Upper lobe of left lung (tissue), 4 donors: ENCODE measurements around the gene CCBE1.
"Not testable (repeated sequence)": the region's sequence is repeated elsewhere in the genome, so short reads cannot be mapped to it uniquely, and the experiment has no call there.

Experiments used
- CTCF ChIP-seq, 6 experiments: fragments of 450-650 bp in 4 of 6; fragments of 200-600 bp in 2 of 6; sonication (generic) in 2 of 6; IDR thresholded peaks; one replicate each; pipeline ENCODE4 v1.5.1; 2016 to 2019; ENCODE audit warnings: antibody characterized with exemption in 6 of 6
- EP300 ChIP-seq, 4 donors: sonication (generic); formaldehyde crosslinking; IDR thresholded peaks; one replicate each; pipeline ENCODE4 v1.5.1; 2017; ENCODE audit warnings: antibody characterized with exemption in 4 of 4, control low read depth in 2 of 4
- POLR2A ChIP-seq, 4 donors: fragments of 450-650 bp; IDR thresholded peaks; one replicate each; pipeline ENCODE4 v1.5.1; 2016 to 2017; ENCODE audit warnings: antibody characterized with exemption in 4 of 4, mild to moderate bottlenecking in 2 of 4
- POLR2AphosphoS5 ChIP-seq, 2 donors: sonication (generic); formaldehyde crosslinking; IDR thresholded peaks; one replicate each; pipeline ENCODE4 v1.5.1; 2017; ENCODE audit warnings: antibody characterized with exemption in 2 of 2

GRCh38 chr18:59648469-59648868 lies 48.8 kb downstream of the CCBE1 start:
- TF ChIP-seq CTCF, EP300, POLR2AphosphoS5, POLR2A (IDR thresholded peaks at IDR 0.05): not testable (repeated sequence)
